ENCODE measurements around the gene CRB2. TPM values are rescaled to one million over a fixed set of nuclear protein-coding genes. Genes with fewer than 3 reads are reported as not detected.

The CRB2 gene
- total and polyA plus RNA-seq, 2 of the 13 experiments (the other 11 are each of a cell fraction or from before 2014, with no cell fraction given), result 0.01 to 0.29 TPM

GRCh38 chr9:123400926-123401503, 45.0 kb downstream of the CRB2 start (continued):
- TF ChIP-seq HMGA1 (CRISPR knock-in tag; conservative IDR thresholded peaks at IDR 0.05) (no peak), SETDB1 (CRISPR knock-in tag; IDR thresholded peaks at IDR 0.05; ENCODE audit: borderline replicate concordance) (no peak), GABPB1 (CRISPR knock-in tag; IDR thresholded peaks at IDR 0.05) (no peak), SIN3B (IDR thresholded peaks at IDR 0.05; ENCODE audit: low read length) (no peak)

GRCh38 chr9:123401879-123402513, 46.0 kb downstream of the CRB2 start:
- ATAC-seq (peak; percentile 87), FAIRE-seq (peak; percentile 81), DNase-seq (ENCODE audit: low spot score) (peak; percentile 39)
- Histone ChIP-seq H3K9me3 (ENCODE audit: low read length) (no peaks in the 10 kb centered on the region), H3K4me2 (ENCODE audit: low read depth, low read length) (no peak overlapping the region), H2AFZ (ENCODE audit: low read length) (no peak overlapping the region), H3K4me3 (replicated peaks in 1 of 3; ENCODE audit: insufficient read depth in 1 of 3, low read depth in 2 of 3, low read length in 3 of 3) (no peak overlapping the region), H3K36me3 (replicated peaks in 1 of 2; ENCODE audit: control insufficient read depth in 1 of 2, insufficient read depth in 2 of 2, low read length in 2 of 2) (peaks cover 0 to 5% of the 10 kb centered on the region in 2 experiments; a peak in 3 of 5 replicates), H3K27ac (ENCODE audit: extremely low read length, insufficient read depth, low read length) (no peak overlapping the region), H3K4me1 (ENCODE audit: insufficient read depth, low read length) (no peaks in the 10 kb centered on the region), H3K9ac (ENCODE audit: insufficient read depth, low read depth, low read length) (no peak overlapping the region), H3K79me2 (ENCODE audit: insufficient read depth, low read length) (no peaks in the 10 kb centered on the region), H4K20me1 (ENCODE audit: insufficient read depth, low read length) (no peaks in the 10 kb centered on the region), H3K27me3 (ENCODE audit: control insufficient read depth in 1 of 2, insufficient read depth in 2 of 2, low read length in 2 of 2) (no peaks in the 10 kb centered on the region)
- in situ Hi-C loops (cut with HindIII; ENCODE audit: extremely low pct_ligation_motif_present, low pct_unique_long_range_greater_than_20kb), result loop anchor here (10.0 to 25.0 kb wide), 2 partner anchors 103 to 635 kb away; no protein-coding TSS in a partner anchor
- CTCF ChIA-PET (ENCODE audit: low intra/inter-chr PET ratio, low total read pairs), result interaction anchor here (1.1 kb wide), 1 partner anchor 639 kb away, joined by 5 read pairs; no protein-coding TSS in a partner anchor
- BruUV-seq (replicated peaks), result no TSS peak
- intact Hi-C loops (cut with micrococcal nuclease; ENCODE audit: unreplicated experiment), result loop anchor here (2.0 to 5.0 kb wide), 2 partner anchors 65 to 639 kb away; no protein-coding TSS in a partner anchor
- POLR2A ChIA-PET, result no interaction called here
- WGBS (ENCODE audit: low lambda C conversion rate), result 54% methylated on average over 9 of the region's 9 CpGs
- TF ChIP-seq HNRNPUL1 (IDR thresholded peaks at IDR 0.05; ENCODE audit: low read depth, low read length), result no peak
- TF ChIP-seq MIXL1 (CRISPR knock-in tag; IDR thresholded peaks at IDR 0.05), result no peak
- TF ChIP-seq ZNF691 (CRISPR knock-in tag; IDR thresholded peaks at IDR 0.05; ENCODE audit: borderline replicate concordance, low read depth), result 0 out of 2 replicates have a peak, but pooled peaks have one; percentile 28
- TF ChIP-seq SMC3 (IDR thresholded peaks at IDR 0.05; ENCODE audit: low read length), result peak; percentile 79
- no peak for TF ChIP-seq RBM39 (IDR thresholded peaks at IDR 0.05; ENCODE audit: low read depth, low read length, poor library complexity, severe bottlenecking)
- TF ChIP-seq, protein P1, sequence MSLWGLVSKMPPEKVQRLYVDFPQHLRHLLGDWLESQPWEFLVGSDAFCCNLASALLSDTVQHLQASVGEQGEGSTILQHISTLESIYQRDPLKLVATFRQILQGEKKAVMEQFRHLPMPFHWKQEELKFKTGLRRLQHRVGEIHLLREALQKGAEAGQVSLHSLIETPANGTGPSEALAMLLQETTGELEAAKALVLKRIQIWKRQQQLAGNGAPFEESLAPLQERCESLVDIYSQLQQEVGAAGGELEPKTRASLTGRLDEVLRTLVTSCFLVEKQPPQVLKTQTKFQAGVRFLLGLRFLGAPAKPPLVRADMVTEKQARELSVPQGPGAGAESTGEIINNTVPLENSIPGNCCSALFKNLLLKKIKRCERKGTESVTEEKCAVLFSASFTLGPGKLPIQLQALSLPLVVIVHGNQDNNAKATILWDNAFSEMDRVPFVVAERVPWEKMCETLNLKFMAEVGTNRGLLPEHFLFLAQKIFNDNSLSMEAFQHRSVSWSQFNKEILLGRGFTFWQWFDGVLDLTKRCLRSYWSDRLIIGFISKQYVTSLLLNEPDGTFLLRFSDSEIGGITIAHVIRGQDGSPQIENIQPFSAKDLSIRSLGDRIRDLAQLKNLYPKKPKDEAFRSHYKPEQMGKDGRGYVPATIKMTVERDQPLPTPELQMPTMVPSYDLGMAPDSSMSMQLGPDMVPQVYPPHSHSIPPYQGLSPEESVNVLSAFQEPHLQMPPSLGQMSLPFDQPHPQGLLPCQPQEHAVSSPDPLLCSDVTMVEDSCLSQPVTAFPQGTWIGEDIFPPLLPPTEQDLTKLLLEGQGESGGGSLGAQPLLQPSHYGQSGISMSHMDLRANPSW (CRISPR knock-in tag; IDR thresholded peaks at IDR 0.05; ENCODE audit: borderline replicate concordance), result 0 out of 2 replicates have a peak, but pooled peaks have one; percentile 37
- TF ChIP-seq, protein P2, sequence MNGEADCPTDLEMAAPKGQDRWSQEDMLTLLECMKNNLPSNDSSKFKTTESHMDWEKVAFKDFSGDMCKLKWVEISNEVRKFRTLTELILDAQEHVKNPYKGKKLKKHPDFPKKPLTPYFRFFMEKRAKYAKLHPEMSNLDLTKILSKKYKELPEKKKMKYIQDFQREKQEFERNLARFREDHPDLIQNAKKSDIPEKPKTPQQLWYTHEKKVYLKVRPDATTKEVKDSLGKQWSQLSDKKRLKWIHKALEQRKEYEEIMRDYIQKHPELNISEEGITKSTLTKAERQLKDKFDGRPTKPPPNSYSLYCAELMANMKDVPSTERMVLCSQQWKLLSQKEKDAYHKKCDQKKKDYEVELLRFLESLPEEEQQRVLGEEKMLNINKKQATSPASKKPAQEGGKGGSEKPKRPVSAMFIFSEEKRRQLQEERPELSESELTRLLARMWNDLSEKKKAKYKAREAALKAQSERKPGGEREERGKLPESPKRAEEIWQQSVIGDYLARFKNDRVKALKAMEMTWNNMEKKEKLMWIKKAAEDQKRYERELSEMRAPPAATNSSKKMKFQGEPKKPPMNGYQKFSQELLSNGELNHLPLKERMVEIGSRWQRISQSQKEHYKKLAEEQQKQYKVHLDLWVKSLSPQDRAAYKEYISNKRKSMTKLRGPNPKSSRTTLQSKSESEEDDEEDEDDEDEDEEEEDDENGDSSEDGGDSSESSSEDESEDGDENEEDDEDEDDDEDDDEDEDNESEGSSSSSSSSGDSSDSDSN (CRISPR knock-in tag; IDR thresholded peaks at IDR 0.05), result no peak
- TF ChIP-seq ZNF563 (CRISPR knock-in tag; IDR thresholded peaks at IDR 0.05), result no peak
- TF ChIP-seq, protein P3, sequence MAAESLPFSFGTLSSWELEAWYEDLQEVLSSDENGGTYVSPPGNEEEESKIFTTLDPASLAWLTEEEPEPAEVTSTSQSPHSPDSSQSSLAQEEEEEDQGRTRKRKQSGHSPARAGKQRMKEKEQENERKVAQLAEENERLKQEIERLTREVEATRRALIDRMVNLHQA (CRISPR knock-in tag; IDR thresholded peaks at IDR 0.05), result no peak
- no peak for TF ChIP-seq PAF1 (CRISPR knock-in tag; IDR thresholded peaks at IDR 0.05)
- no peak for TF ChIP-seq ZNF263 (CRISPR knock-in tag; IDR thresholded peaks at IDR 0.05)
